GM12878 (cell line): ENCODE data around the gene DCDC2C. TPM values are rescaled to one million over a fixed set of nuclear protein-coding genes. Genes with fewer than 3 reads are reported as not detected.

ENCODE experiments used
- ATAC-seq: fragments of 200-7000 bp; cut with Tn5 transposase; 3 replicates; pipeline ENCODE4 v1.9.1; 2020; ENCODE audit warnings: mild to moderate bottlenecking, moderate library complexity
- BruUV-seq: library from RNA; stranded (reverse); fragments of 400-500 nt; replicated peaks from 2 replicates; lab custom pipeline; 2021; lab: Mats Ljungman, UMichigan
- CTCF ChIA-PET: fragments of 300-600 bp; sonication (Branson Sonifier 250); formaldehyde crosslinking; extraction: SDS; loops from one replicate; lab custom pipeline; 2021; ENCODE audit warnings: inconsistent platforms; lab: Yijun Ruan, JAX
- POLR2A ChIA-PET: fragments of 350-600 bp; formaldehyde crosslinking; extraction: SDS; loops from one replicate; lab custom pipeline; 2021; ENCODE audit warnings: inconsistent platforms; lab: Charles Lee
- RAD21 ChIA-PET: fragments of 300-600 bp; sonication (Branson Sonifier 250); formaldehyde crosslinking; loops from one replicate; lab custom pipeline; 2023; ENCODE audit warnings: antibody characterized with exemption; ENCODE audit not compliant: unreplicated experiment; lab: Charles Lee
- SMC1A ChIA-PET: fragments of 300-600 bp; sonication (Branson Sonifier 250); formaldehyde crosslinking; loops from one replicate; lab custom pipeline; 2023; ENCODE audit not compliant: unreplicated experiment, uncharacterized antibody; lab: Charles Lee
- DNase-seq: peaks from one replicate; pipeline ENCODE4 v3.0.0-alpha.2; 2011; ENCODE audit warnings: low read depth, low spot score
- FAIRE-seq: peaks from 3 replicates; lab custom pipeline; 2011; peaks lifted over from hg19 to GRCh38; lab: Jason Lieb, UNC
- H2AFZ ChIP-seq: 2 replicates; pipeline ENCODE4 v1.6.0; 2011; ENCODE audit warnings: low read depth, low read length, control low read depth; ENCODE audit not compliant: control insufficient read depth
- H3K27ac ChIP-seq: 2 replicates; pipeline ENCODE4 v1.5.1; 2011; ENCODE audit warnings: control low read depth; ENCODE audit not compliant: control insufficient read depth, insufficient read depth
- H3K27me3 ChIP-seq, 2 experiments: replicated peaks in 1 of 2; 2 replicates each; pipeline versions ENCODE4 v1.6.0 to v1.6.1; 2011; ENCODE audit warnings: low read length in 1 of 2; ENCODE audit not compliant: control insufficient read depth in 2 of 2, insufficient read depth in 2 of 2
- H3K36me3 ChIP-seq, 2 experiments: 2 replicates each; pipeline ENCODE4 v1.5.1; 2011; ENCODE audit warnings: low read length in 1 of 2; ENCODE audit not compliant: control insufficient read depth in 2 of 2, insufficient read depth in 2 of 2
- H3K4me1 ChIP-seq: 2 replicates; pipeline ENCODE4 v1.6.1; 2011; ENCODE audit warnings: mild to moderate bottlenecking, low read length, moderate library complexity, mixed read lengths; ENCODE audit not compliant: control insufficient read depth, insufficient read depth
- H3K4me2 ChIP-seq: 2 replicates; pipeline ENCODE4 v1.6.0; 2011; ENCODE audit warnings: control low read depth; ENCODE audit not compliant: control insufficient read depth, insufficient read depth
- H3K4me3 ChIP-seq: fragments of 200-600 bp; sonication (generic); 2 replicates; pipeline ENCODE4 v1.5.1; 2016
- H3K79me2 ChIP-seq: 2 replicates; pipeline ENCODE4 v1.6.0; 2011; ENCODE audit warnings: low read length; ENCODE audit not compliant: control insufficient read depth, insufficient read depth
- H3K9ac ChIP-seq: 2 replicates; pipeline ENCODE4 v1.8.0; 2011; ENCODE audit warnings: low read length, control low read depth, mixed read lengths; ENCODE audit not compliant: control insufficient read depth, insufficient read depth
- H3K9me3 ChIP-seq: replicated peaks from 3 replicates; pipeline ENCODE4 v1.5.1; 2011; ENCODE audit warnings: mild to moderate bottlenecking, low read length; ENCODE audit not compliant: control insufficient read depth, insufficient read depth
- H4K20me1 ChIP-seq: 2 replicates; pipeline ENCODE4 v1.6.0; 2011; ENCODE audit not compliant: control insufficient read depth, insufficient read depth
- ATF2 ChIP-seq: IDR thresholded peaks from 2 replicates; pipeline ENCODE4 v1.6.1; 2012; ENCODE audit warnings: low read length, inconsistent platforms
- ATF7 ChIP-seq: fragments of 450-650 bp; IDR thresholded peaks from 2 replicates; pipeline ENCODE4 v1.6.1; 2016; ENCODE audit warnings: low read depth, mild to moderate bottlenecking
- CHD4 ChIP-seq: fragments of 200-600 bp; sonication (generic); IDR thresholded peaks from 2 replicates; pipeline ENCODE4 v1.6.1; 2016; ENCODE audit warnings: mild to moderate bottlenecking
- EP300 ChIP-seq, 2 experiments: fragments of 150-350 bp in 1 of 2; IDR thresholded peaks; 2 replicates each; pipeline ENCODE4 v1.6.1; 2011 to 2012; ENCODE audit warnings: low read depth in 2 of 2, low read length in 2 of 2, borderline replicate concordance in 1 of 2, improper control_type of control experiment in 1 of 2, inconsistent platforms in 1 of 2; ENCODE audit not compliant: control insufficient read depth in 1 of 2
- ESRRA ChIP-seq: IDR thresholded peaks from 2 replicates; pipeline ENCODE4 v1.6.1; 2012; ENCODE audit warnings: mild to moderate bottlenecking, low read length, improper control_type of control experiment
- FOXK2 ChIP-seq: fragments of 450-650 bp; IDR thresholded peaks from 2 replicates; pipeline ENCODE4 v1.6.1; 2017; ENCODE audit warnings: mild to moderate bottlenecking, moderate library complexity
- GATAD2B ChIP-seq: fragments of 450-650 bp; conservative IDR thresholded peaks from 2 replicates; pipeline ENCODE4 v1.6.1; 2017; ENCODE audit warnings: low read depth, mild to moderate bottlenecking, moderate library complexity
- IKZF2 ChIP-seq, 2 experiments: fragments of 450-650 bp; IDR thresholded peaks; 2 replicates each; pipeline ENCODE4 v1.6.1; 2017; ENCODE audit warnings: mild to moderate bottlenecking in 2 of 2, moderate library complexity in 2 of 2
- JUND ChIP-seq: IDR thresholded peaks from 2 replicates; pipeline ENCODE4 v1.6.1; 2012; ENCODE audit warnings: low read depth, mild to moderate bottlenecking, low read length, improper control_type of control experiment, moderate library complexity
- KLF5 ChIP-seq: fragments of 450-650 bp; IDR thresholded peaks from 2 replicates; pipeline ENCODE4 v1.6.1; 2014; ENCODE audit warnings: mild to moderate bottlenecking; ENCODE audit not compliant: partially characterized antibody
- NFXL1 ChIP-seq: fragments of 450-650 bp; IDR thresholded peaks from 2 replicates; pipeline ENCODE4 v1.6.1; 2017; ENCODE audit warnings: antibody characterized with exemption, mild to moderate bottlenecking, borderline replicate concordance
- NKRF ChIP-seq: fragments of 450-650 bp; conservative IDR thresholded peaks from 2 replicates; pipeline ENCODE4 v1.6.1; 2017; ENCODE audit warnings: mild to moderate bottlenecking, moderate library complexity
- NR2C1 ChIP-seq: fragments of 450-650 bp; IDR thresholded peaks from 2 replicates; pipeline ENCODE4 v1.6.1; 2017; ENCODE audit warnings: antibody characterized with exemption, mild to moderate bottlenecking, moderate library complexity
- NRF1 ChIP-seq: conservative IDR thresholded peaks from 2 replicates; pipeline ENCODE4 v1.6.1; 2011; ENCODE audit warnings: mild to moderate bottlenecking, low read depth, low read length, improper control_type of control experiment
- RBBP5 ChIP-seq: fragments of 200-600 bp; sonication (generic); conservative IDR thresholded peaks from 2 replicates; pipeline ENCODE4 v1.6.1; 2016
- TCF3 ChIP-seq: IDR thresholded peaks from 2 replicates; pipeline ENCODE4 v1.6.1; 2012; ENCODE audit warnings: low read depth, mild to moderate bottlenecking, low read length, borderline replicate concordance; ENCODE audit not compliant: insufficient read depth
- TCF7 ChIP-seq: IDR thresholded peaks from 2 replicates; pipeline ENCODE4 v1.6.1; 2014; ENCODE audit warnings: antibody characterized with exemption, borderline replicate concordance
- YY1 ChIP-seq: IDR thresholded peaks from 2 replicates; pipeline ENCODE4 v1.6.1; 2011; ENCODE audit warnings: low read depth, mild to moderate bottlenecking, low read length
- ZNF207 ChIP-seq: fragments of 450-650 bp; IDR thresholded peaks from 2 replicates; pipeline ENCODE4 v1.6.1; 2014; ENCODE audit warnings: antibody characterized with exemption, mild to moderate bottlenecking, borderline replicate concordance
- WGBS: methylation state at CpG from one replicate; pipeline ENCODE4 v1.1.6; 2016; ENCODE audit warnings: low lambda C conversion rate; ENCODE audit not compliant: insufficient replicate concordance, insufficient coverage; ENCODE audit errors: missing lambda C conversion rate; 5-methylcytosine and 5-hydroxymethylcytosine counted together
- in situ Hi-C: fragments of 300-500 bp; cut with MboI; formaldehyde crosslinking; loops from 9 replicates; pipeline ENCODE4 v1.14.3; 2018; ENCODE audit warnings: mixed read lengths
- intact Hi-C: fragments of 100-400 bp; cut with micrococcal nuclease; formaldehyde crosslinking; loops from one replicate; pipeline ENCODE4 v1.14.2; 2022; ENCODE audit not compliant: unreplicated experiment
- polyA plus RNA-seq, 11 experiments: library from polyadenylated mRNA; depleted of rRNA in 4 of 11; unstranded in 6 of 11; stranded (reverse) in 5 of 11; fragments of >200 nt; fragmentation: Nextera tagmentation in 4 of 11; fragmentation: Illumina TruSeq in 1 of 11; extraction: Ambion mirVana in 4 of 11; extraction: Trizol in 1 of 11; gene quantifications; 1 replicate in 1 of 11; 2 replicates in 10 of 11; pipeline versions ENCODE4 v1.2.1 to v1.2.3, GENCODE V29; 2011 to 2016; ENCODE audit warnings: inconsistent platforms in 2 of 11, missing spikeins in 2 of 11, low read depth in 1 of 11
- total RNA-seq, 4 experiments: library from RNA; depleted of rRNA in 3 of 4; stranded (reverse); fragments of >200 nt in 3 of 4; fragmentation: Illumina TruSeq in 1 of 4; extraction: Trizol in 1 of 4; gene quantifications; 2 replicates each; pipeline versions ENCODE4 v1.2.1 to v1.2.3, GENCODE V29; 2013 to 2021

DCDC2C gene
- total and polyA plus RNA-seq, 10 of the 15 experiments (the other 5 are each of a cell fraction or from before 2014, with no cell fraction given) = not detected

GRCh38 chr2:3838348-3838747, 135.0 kb downstream of the DCDC2C start:
- H2AFZ ChIP-seq = no peak overlapping the region
- intact Hi-C loops (no loop called here), in situ Hi-C loops (no loop called here)
- RAD21 ChIA-PET = no interaction called here
- no peaks in the 10 kb centered on the region for H4K20me1 ChIP-seq
- no peak overlapping the region for H3K4me2 ChIP-seq
- no peak overlapping the region for H3K27ac ChIP-seq
- no peak overlapping the region for H3K4me3 ChIP-seq
- SMC1A ChIA-PET = no interaction called here
- no peak for TF ChIP-seq NR2C1
- no peak for TF ChIP-seq ESRRA
- TF ChIP-seq ZNF207 = no peak
- TF ChIP-seq KLF5 = no peak
- no peak for TF ChIP-seq GATAD2B
- TF ChIP-seq ATF2 = no peak
- TF ChIP-seq YY1 = no peak
- TF ChIP-seq ATF7 = no peak
- no peak for TF ChIP-seq TCF7
- no peak for TF ChIP-seq JUND
- TF ChIP-seq IKZF2 (IDR thresholded peaks at IDR 0.05) = no peak
- no peak for TF ChIP-seq EP300 (IDR thresholded peaks at IDR 0.05; ENCODE audit: borderline replicate concordance in 1 of 2, control insufficient read depth in 1 of 2, low read depth in 2 of 2, low read length in 2 of 2)
- no peak for TF ChIP-seq RBBP5
- no peak for TF ChIP-seq NKRF
- TF ChIP-seq NRF1 = no peak
- no peak for TF ChIP-seq CHD4
- no peak for TF ChIP-seq FOXK2
- no peak for TF ChIP-seq NFXL1
- no peak for TF ChIP-seq TCF3
- no peak for DNase-seq
- no peaks in the 10 kb centered on the region for H3K4me1 ChIP-seq
- H3K27me3 ChIP-seq = no peaks in the 10 kb centered on the region
- H3K9me3 ChIP-seq = no peaks in the 10 kb centered on the region
- H3K79me2 ChIP-seq = no peaks in the 10 kb centered on the region
- ATAC-seq = no peak
- no peak overlapping the region for H3K9ac ChIP-seq
- WGBS = 51% methylated on average over 3 of the region's 3 CpGs
- FAIRE-seq = no peak
- POLR2A ChIA-PET = no interaction called here
- BruUV-seq = no TSS peak
- H3K36me3 ChIP-seq = no peaks in the 10 kb centered on the region
- CTCF ChIA-PET = no interaction called here
